Measurements from ENCODE around the gene AHI1. TPM values are rescaled to one million over a fixed set of nuclear protein-coding genes. Genes with fewer than 3 reads are reported as not detected.
"Not testable (repeated sequence)": the region's sequence is repeated elsewhere in the genome, so short reads cannot be mapped to it uniquely, and the experiment has no call there.

AHI1 gene
- total RNA-seq, 1 donor from 2014 or later, result 21.0 TPM

- DNase-seq (no peak), ATAC-seq (ENCODE audit: low read depth) (no peak)
- ChIA-PET POLR2A (no interaction called here), CTCF (interaction anchor here (1.4 kb wide), 1 partner anchor 733 kb away, joined by 4 read pairs; no protein-coding TSS in a partner anchor)
- Mint-ChIP-seq H3K4me1 (peaks cover 8% of the 10 kb centered on the region), H3K9me3 (no peaks in the 10 kb centered on the region), H3K36me3 (ENCODE audit: low read depth) (peaks cover 39% of the 10 kb centered on the region), H3K27me3 (no peaks in the 10 kb centered on the region), H3K27ac (no peak overlapping the region), H3K4me3 (no peak overlapping the region)
- TF ChIP-seq CTCF (IDR thresholded peaks at IDR 0.05), result no peak
- intact Hi-C loops (cut with micrococcal nuclease), result loop anchor here (10.0 kb wide), 1 partner anchor 1319 kb away; no protein-coding TSS in a partner anchor
These were observed 4.2 kb downstream of the AHI1 start for GRCh38 chr6:135493218-135493961.

- no peaks in the 10 kb centered on the region for H3K9me3 Mint-ChIP-seq
- POLR2A ChIA-PET, result no interaction called here
- H3K27ac Mint-ChIP-seq, result no peak overlapping the region
- H3K27me3 Mint-ChIP-seq, result no peaks in the 10 kb centered on the region
- H3K4me3 Mint-ChIP-seq, result no peak overlapping the region
- H3K4me1 Mint-ChIP-seq, result no peaks in the 10 kb centered on the region
- no peak for ATAC-seq (ENCODE audit: low read depth)
- intact Hi-C loops (cut with micrococcal nuclease), result loop anchor here (10.0 kb wide), 1 partner anchor 1316 kb away; no protein-coding TSS in a partner anchor
- CTCF ChIA-PET, result no interaction called here
- H3K36me3 Mint-ChIP-seq (ENCODE audit: low read depth), result peaks cover 54% of the 10 kb centered on the region
- DNase-seq, result no peak
- no peak for TF ChIP-seq CTCF (IDR thresholded peaks at IDR 0.05)
These were observed 7.2 kb downstream of the AHI1 start for GRCh38 chr6:135490381-135490780.

- ChIA-PET POLR2A (no interaction called here), CTCF (no interaction called here)
- Mint-ChIP-seq H3K9me3 (peaks cover 5% of the 10 kb centered on the region), H3K4me3 (no peak overlapping the region), H3K27ac (no peak overlapping the region), H3K27me3 (no peaks in the 10 kb centered on the region), H3K4me1 (no peaks in the 10 kb centered on the region), H3K36me3 (ENCODE audit: low read depth) (peaks cover 63% of the 10 kb centered on the region)
- intact Hi-C loops (cut with micrococcal nuclease), result no loop called here
- TF ChIP-seq CTCF (IDR thresholded peaks at IDR 0.05), result no peak
- DNase-seq (no peak), ATAC-seq (ENCODE audit: low read depth) (no peak)
These were observed 9.5 kb downstream of the AHI1 start for GRCh38 chr6:135488023-135488422.

GRCh38 chr6:135483903-135484302 is 13.6 kb downstream of the AHI1 start:
- DNase-seq; H3K4me1 Mint-ChIP-seq; CTCF ChIA-PET; H3K4me3 Mint-ChIP-seq; POLR2A ChIA-PET; H3K27me3 Mint-ChIP-seq; ATAC-seq (ENCODE audit: low read depth); H3K27ac Mint-ChIP-seq: not testable (repeated sequence)
- H3K36me3 Mint-ChIP-seq (ENCODE audit: low read depth), result peaks cover 59% of the 10 kb centered on the region
- intact Hi-C loops (cut with micrococcal nuclease), result loop anchor here (1.0 kb wide), 1 partner anchor 12 kb away; no protein-coding TSS in a partner anchor
- peaks cover 19% of the 10 kb centered on the region for H3K9me3 Mint-ChIP-seq

- no peak overlapping the region for H3K4me3 Mint-ChIP-seq
- no peaks in the 10 kb centered on the region for H3K27me3 Mint-ChIP-seq
- ChIA-PET CTCF (interaction anchor here (0.6 kb wide), 1 partner anchor 1248 kb away, joined by 4 read pairs; no protein-coding TSS in a partner anchor), POLR2A (no interaction called here)
- no peak for TF ChIP-seq CTCF (IDR thresholded peaks at IDR 0.05)
- ATAC-seq (ENCODE audit: low read depth), result no peak
- H3K36me3 Mint-ChIP-seq (ENCODE audit: low read depth), result peaks cover 63% of the 10 kb centered on the region
- no peak for DNase-seq
- no peak overlapping the region for H3K27ac Mint-ChIP-seq
- peaks cover 23% of the 10 kb centered on the region for H3K9me3 Mint-ChIP-seq
- intact Hi-C loops (cut with micrococcal nuclease), result no loop called here
- no peaks in the 10 kb centered on the region for H3K4me1 Mint-ChIP-seq
These were observed 15.7 kb downstream of the AHI1 start for GRCh38 chr6:135481783-135482369.
